HepG2 (cell line): ENCODE results near the gene RNF168. TPM values are rescaled to one million over a fixed set of nuclear protein-coding genes. Genes with fewer than 3 reads are reported as not detected.

ENCODE experiments used
- AFF4 ChIP-seq: sonication (generic); formaldehyde crosslinking; IDR thresholded peaks from 2 replicates; pipeline ENCODE4 v1.4.0; 2020; ENCODE audit warnings: missing genetic modification reagents
- ARID5B ChIP-seq: IDR thresholded peaks from 2 replicates; pipeline ENCODE4 v1.4.0; 2020; ENCODE audit warnings: mild to moderate bottlenecking, missing genetic modification reagents
- HOMEZ ChIP-seq: IDR thresholded peaks from 2 replicates; pipeline ENCODE4 v1.6.1; 2016; ENCODE audit warnings: low read depth
- IRF1 ChIP-seq: sonication (generic); formaldehyde crosslinking; IDR thresholded peaks from 2 replicates; pipeline ENCODE4 v1.4.0; 2020; ENCODE audit warnings: low read depth, mild to moderate bottlenecking, missing genetic modification reagents
- MTF2 ChIP-seq: sonication (generic); formaldehyde crosslinking; IDR thresholded peaks from 2 replicates; pipeline ENCODE4 v1.5.0; 2020; ENCODE audit warnings: missing genetic modification reagents, borderline replicate concordance
- SNAI1 ChIP-seq: sonication (generic); formaldehyde crosslinking; IDR thresholded peaks from 2 replicates; pipeline ENCODE4 v1.5.0; 2020; ENCODE audit warnings: mild to moderate bottlenecking, missing genetic modification reagents, borderline replicate concordance
- TOE1 ChIP-seq: sonication (generic); formaldehyde crosslinking; IDR thresholded peaks from 2 replicates; pipeline ENCODE4 v1.4.0; 2020; ENCODE audit warnings: mild to moderate bottlenecking, missing genetic modification reagents
- ZNF101 ChIP-seq: sonication (generic); formaldehyde crosslinking; IDR thresholded peaks from 2 replicates; pipeline ENCODE4 v1.4.0; 2020; ENCODE audit warnings: mild to moderate bottlenecking, low read depth, missing genetic modification reagents, borderline replicate concordance
- polyA plus RNA-seq, 8 experiments: library from polyadenylated mRNA; depleted of rRNA in 3 of 8; stranded (reverse) in 7 of 8; unstranded in 1 of 8; fragments of >200 nt; fragmentation: Illumina TruSeq in 4 of 8; extraction: Trizol in 4 of 8; gene quantifications; 2 replicates each; pipeline versions ENCODE4 v1.2.1 to v1.2.3, GENCODE V29; 2011 to 2016; ENCODE audit warnings: low read depth in 4 of 8, missing spikeins in 1 of 8, mixed read lengths in 1 of 8; ENCODE audit not compliant: insufficient read depth in 1 of 8
- total RNA-seq, 5 experiments: library from RNA; depleted of rRNA; stranded (reverse); fragments of >200 nt; fragmentation: Illumina TruSeq; extraction: Trizol; gene quantifications; 2 replicates each; pipeline ENCODE4 v1.2.3, GENCODE V29; 2016; ENCODE audit warnings: low read depth in 1 of 5
- TF ChIP-seq, protein P1 (sequence below): sonication (generic); formaldehyde crosslinking; IDR thresholded peaks from 2 replicates; pipeline ENCODE4 v1.5.1; 2020; ENCODE audit warnings: missing genetic modification reagents, mild to moderate bottlenecking, borderline replicate concordance
- TF ChIP-seq, protein P2 (sequence below): sonication (generic); formaldehyde crosslinking; IDR thresholded peaks from 2 replicates; pipeline ENCODE4 v1.4.0; 2020; ENCODE audit warnings: missing genetic modification reagents
- TF ChIP-seq, protein P3 (sequence below): sonication (generic); formaldehyde crosslinking; conservative IDR thresholded peaks from 2 replicates; pipeline ENCODE4 v1.8.0; 2022; ENCODE audit warnings: low read depth, missing genetic modification reagents

RNF168 gene
- total and polyA plus RNA-seq, 2 of the 13 experiments (the other 11 are each of a cell fraction or from before 2014, with no cell fraction given), result 3.7 to 22.9 TPM

DNA sequence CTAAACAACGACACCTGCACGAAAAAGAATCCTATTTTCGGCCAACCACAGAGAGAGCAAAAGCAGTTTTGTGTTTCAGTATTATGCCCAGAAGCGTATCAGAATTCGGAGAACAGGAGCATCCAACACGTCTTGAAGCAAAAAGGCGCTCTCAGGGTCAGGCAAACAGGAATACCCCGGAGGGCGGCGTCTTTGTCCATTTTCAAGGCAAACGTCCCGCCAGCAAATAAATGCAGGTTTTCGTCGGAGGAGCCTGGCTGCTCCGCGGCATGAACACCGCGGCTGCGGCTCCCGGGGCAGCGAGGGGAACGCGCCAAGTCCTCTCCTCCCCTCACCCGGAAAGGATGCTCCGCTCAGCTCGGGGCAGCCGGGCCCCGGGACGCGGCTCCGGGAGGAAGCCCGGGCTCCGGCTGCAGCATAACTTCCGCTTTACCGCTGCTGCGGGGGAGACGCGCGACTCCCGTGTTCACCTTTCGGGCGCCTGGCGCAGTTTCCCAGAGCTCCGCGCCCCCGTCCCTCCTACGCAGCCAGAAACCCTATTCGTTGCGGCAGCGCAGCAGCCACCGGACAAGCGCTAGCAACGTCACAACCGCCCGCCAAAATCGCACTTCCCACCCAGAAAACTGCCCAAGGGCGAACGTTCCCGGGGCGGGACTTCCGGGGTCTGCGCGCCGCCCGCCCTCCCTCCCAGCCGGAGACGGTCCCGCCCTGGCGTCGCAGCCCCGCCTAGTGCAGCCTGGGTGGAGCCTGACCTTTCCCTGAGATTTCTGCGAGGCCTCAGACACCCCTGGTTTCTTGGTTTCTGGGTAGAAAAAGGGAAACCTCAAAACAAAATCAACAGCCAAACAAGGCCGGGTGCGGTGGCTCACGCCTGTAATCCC, at the start of gene RNF168 (continued):
- TF ChIP-seq, protein P1, sequence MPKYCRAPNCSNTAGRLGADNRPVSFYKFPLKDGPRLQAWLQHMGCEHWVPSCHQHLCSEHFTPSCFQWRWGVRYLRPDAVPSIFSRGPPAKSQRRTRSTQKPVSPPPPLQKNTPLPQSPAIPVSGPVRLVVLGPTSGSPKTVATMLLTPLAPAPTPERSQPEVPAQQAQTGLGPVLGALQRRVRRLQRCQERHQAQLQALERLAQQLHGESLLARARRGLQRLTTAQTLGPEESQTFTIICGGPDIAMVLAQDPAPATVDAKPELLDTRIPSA (CRISPR knock-in tag), result no peak
- no peak for TF ChIP-seq ZNF101
- TF ChIP-seq TOE1 (CRISPR knock-in tag), result no peak
- TF ChIP-seq, protein P2, sequence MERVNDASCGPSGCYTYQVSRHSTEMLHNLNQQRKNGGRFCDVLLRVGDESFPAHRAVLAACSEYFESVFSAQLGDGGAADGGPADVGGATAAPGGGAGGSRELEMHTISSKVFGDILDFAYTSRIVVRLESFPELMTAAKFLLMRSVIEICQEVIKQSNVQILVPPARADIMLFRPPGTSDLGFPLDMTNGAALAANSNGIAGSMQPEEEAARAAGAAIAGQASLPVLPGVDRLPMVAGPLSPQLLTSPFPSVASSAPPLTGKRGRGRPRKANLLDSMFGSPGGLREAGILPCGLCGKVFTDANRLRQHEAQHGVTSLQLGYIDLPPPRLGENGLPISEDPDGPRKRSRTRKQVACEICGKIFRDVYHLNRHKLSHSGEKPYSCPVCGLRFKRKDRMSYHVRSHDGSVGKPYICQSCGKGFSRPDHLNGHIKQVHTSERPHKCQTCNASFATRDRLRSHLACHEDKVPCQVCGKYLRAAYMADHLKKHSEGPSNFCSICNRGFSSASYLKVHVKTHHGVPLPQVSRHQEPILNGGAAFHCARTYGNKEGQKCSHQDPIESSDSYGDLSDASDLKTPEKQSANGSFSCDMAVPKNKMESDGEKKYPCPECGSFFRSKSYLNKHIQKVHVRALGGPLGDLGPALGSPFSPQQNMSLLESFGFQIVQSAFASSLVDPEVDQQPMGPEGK (CRISPR knock-in tag), result peak; percentile 69; the same call in 1 of the 2 replicates
- no peak for TF ChIP-seq SNAI1 (CRISPR knock-in tag)
- TF ChIP-seq, protein P3, sequence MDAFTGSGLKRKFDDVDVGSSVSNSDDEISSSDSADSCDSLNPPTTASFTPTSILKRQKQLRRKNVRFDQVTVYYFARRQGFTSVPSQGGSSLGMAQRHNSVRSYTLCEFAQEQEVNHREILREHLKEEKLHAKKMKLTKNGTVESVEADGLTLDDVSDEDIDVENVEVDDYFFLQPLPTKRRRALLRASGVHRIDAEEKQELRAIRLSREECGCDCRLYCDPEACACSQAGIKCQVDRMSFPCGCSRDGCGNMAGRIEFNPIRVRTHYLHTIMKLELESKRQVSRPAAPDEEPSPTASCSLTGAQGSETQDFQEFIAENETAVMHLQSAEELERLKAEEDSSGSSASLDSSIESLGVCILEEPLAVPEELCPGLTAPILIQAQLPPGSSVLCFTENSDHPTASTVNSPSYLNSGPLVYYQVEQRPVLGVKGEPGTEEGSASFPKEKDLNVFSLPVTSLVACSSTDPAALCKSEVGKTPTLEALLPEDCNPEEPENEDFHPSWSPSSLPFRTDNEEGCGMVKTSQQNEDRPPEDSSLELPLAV (CRISPR knock-in tag), result no peak
- TF ChIP-seq AFF4 (CRISPR knock-in tag), result no peak
- TF ChIP-seq IRF1 (CRISPR knock-in tag), result no peak
- TF ChIP-seq HOMEZ (CRISPR knock-in tag), result 0 out of 2 replicates have a peak, but pooled peaks have one; percentile 11
- TF ChIP-seq MTF2 (CRISPR knock-in tag), result no peak
- TF ChIP-seq ARID5B (CRISPR knock-in tag), result peak; percentile 47
